H1 (cell line): ENCODE results near the gene SELENOK. TPM values are rescaled to one million over a fixed set of nuclear protein-coding genes. Genes with fewer than 3 reads are reported as not detected.

ENCODE experiments used
- CTCF ChIA-PET: fragments of 300-600 bp; sonication (Branson Sonifier 250); formaldehyde crosslinking; loops from one replicate; lab custom pipeline; 2021; ENCODE audit not compliant: partially characterized antibody; lab: Charles Lee
- POLR2A ChIA-PET: fragments of 300-600 bp; sonication (Branson Sonifier 250); formaldehyde crosslinking; loops from one replicate; lab custom pipeline; 2021; ENCODE audit warnings: inconsistent platforms; ENCODE audit not compliant: partially characterized antibody; lab: Charles Lee
- DNase-seq, 2 experiments: peaks; one replicate each; pipeline versions ENCODE4 v3.0.0 to v3.0.0-alpha.2; 2010 to 2022; ENCODE audit warnings: low spot score in 2 of 2, low read depth in 1 of 2, mixed read lengths in 1 of 2
- FAIRE-seq: peaks from 2 replicates; lab custom pipeline; 2011; peaks lifted over from hg19 to GRCh38; lab: Jason Lieb, UNC
- H2AFZ ChIP-seq: 2 replicates; pipeline ENCODE4 v1.8.1; 2012; ENCODE audit warnings: low read length, inconsistent platforms
- H2AK5ac ChIP-seq: 2 replicates; pipeline ENCODE4 v1.6.1; 2013; ENCODE audit warnings: low read depth, low read length
- H2BK120ac ChIP-seq: replicated peaks from 2 replicates; pipeline ENCODE3; 2013; ENCODE audit warnings: low read depth, low read length, inconsistent platforms
- H2BK12ac ChIP-seq: 2 replicates; pipeline ENCODE4 v1.6.1; 2013; ENCODE audit warnings: low read depth, low read length
- H2BK15ac ChIP-seq: 2 replicates; pipeline ENCODE4 v1.6.1; 2013; ENCODE audit warnings: low read length
- H2BK20ac ChIP-seq: 2 replicates; pipeline ENCODE4 v1.6.1; 2013; ENCODE audit warnings: low read length
- H2BK5ac ChIP-seq: 2 replicates; pipeline ENCODE4 v1.6.1; 2013; ENCODE audit warnings: low read depth, low read length
- H3K14ac ChIP-seq: 2 replicates; pipeline ENCODE4 v1.6.1; 2013; ENCODE audit warnings: inconsistent platforms; ENCODE audit not compliant: insufficient read length
- H3K18ac ChIP-seq: 2 replicates; pipeline ENCODE4 v1.6.1; 2013; ENCODE audit warnings: low read length; ENCODE audit errors: extremely low read depth
- H3K23ac ChIP-seq: 2 replicates; pipeline ENCODE4 v1.6.1; 2013; ENCODE audit warnings: inconsistent platforms; ENCODE audit not compliant: insufficient read length
- H3K23me2 ChIP-seq: 2 replicates; pipeline ENCODE4 v1.6.1; 2013; ENCODE audit warnings: low read depth, low read length
- H3K27ac ChIP-seq: 2 replicates; pipeline ENCODE4 v1.6.1; 2011; ENCODE audit warnings: low read depth, low read length, inconsistent platforms
- H3K27me3 ChIP-seq, 4 experiments: replicated peaks in 1 of 4; 1 replicate in 1 of 4; 2 replicates in 3 of 4; pipeline versions ENCODE4 v1.6.1 to v1.8.1; 2011 to 2013; ENCODE audit warnings: low read length in 3 of 4, mild to moderate bottlenecking in 3 of 4, inconsistent platforms in 2 of 4, mixed read lengths in 2 of 4, moderate library complexity in 1 of 4; ENCODE audit not compliant: control insufficient read depth in 3 of 4, insufficient read depth in 3 of 4; ENCODE audit errors: extremely low read depth in 1 of 4
- H3K36me3 ChIP-seq, 4 experiments: 2 replicates each; pipeline versions ENCODE4 v1.6.1 to v1.8.1; 2011 to 2013; ENCODE audit warnings: mild to moderate bottlenecking in 4 of 4, low read length in 3 of 4, moderate library complexity in 2 of 4, control low read depth in 1 of 4, inconsistent platforms in 1 of 4; ENCODE audit not compliant: insufficient read depth in 4 of 4, control insufficient read depth in 2 of 4
- H3K4ac ChIP-seq: replicated peaks from 2 replicates; pipeline ENCODE3; 2013; ENCODE audit warnings: low read length, low read depth, mixed read lengths, inconsistent platforms; ENCODE audit not compliant: insufficient read length
- H3K4me1 ChIP-seq, 4 experiments: replicated peaks in 1 of 4; 1 replicate in 1 of 4; 2 replicates in 3 of 4; pipeline versions ENCODE4 v1.6.1 to v1.8.1; 2011 to 2013; ENCODE audit warnings: low read length in 3 of 4, inconsistent platforms in 2 of 4, mixed read lengths in 1 of 4; ENCODE audit not compliant: insufficient read depth in 4 of 4, control insufficient read depth in 3 of 4
- H3K4me2 ChIP-seq, 2 experiments: 2 replicates each; pipeline versions ENCODE4 v1.6.1 to v1.8.1; 2011 to 2013; ENCODE audit warnings: low read depth in 2 of 2, low read length in 2 of 2, control low read depth in 1 of 2, inconsistent platforms in 1 of 2, mild to moderate bottlenecking in 1 of 2; ENCODE audit not compliant: insufficient read depth in 1 of 2
- H3K4me3 ChIP-seq, 4 experiments: fragments of 200-600, 300-600 bp in 1 of 4; sonication (generic), shearing (Covaris generic), sonication (Bioruptor Twin) in 1 of 4; 2 replicates each; pipeline versions ENCODE4 v1.5.1 to v1.8.1; 2011 to 2016; ENCODE audit warnings: low read length in 4 of 4, low read depth in 3 of 4, control low read depth in 2 of 4, inconsistent platforms in 2 of 4, mild to moderate bottlenecking in 2 of 4, mixed read lengths in 1 of 4, moderate library complexity in 1 of 4; ENCODE audit not compliant: insufficient read depth in 2 of 4; ENCODE audit errors: extremely low read depth in 1 of 4
- H3K56ac ChIP-seq: replicated peaks from 2 replicates; pipeline ENCODE3; 2013; ENCODE audit warnings: low read depth, mild to moderate bottlenecking, mixed read lengths, low read length, inconsistent platforms; ENCODE audit not compliant: insufficient read length
- H3K79me1 ChIP-seq: 2 replicates; pipeline ENCODE4 v1.6.1; 2013; ENCODE audit warnings: low read depth, low read length, control low read depth
- H3K79me2 ChIP-seq, 2 experiments: 2 replicates each; pipeline versions ENCODE4 v1.6.1 to v1.8.1; 2012 to 2013; ENCODE audit warnings: low read length in 2 of 2, mild to moderate bottlenecking in 2 of 2, inconsistent platforms in 1 of 2; ENCODE audit not compliant: insufficient read depth in 2 of 2, control insufficient read depth in 1 of 2
- H3K9ac ChIP-seq, 4 experiments: replicated peaks in 1 of 4; 1 replicate in 1 of 4; 2 replicates in 3 of 4; pipeline versions ENCODE4 v1.6.1 to v1.8.1; 2011 to 2013; ENCODE audit warnings: low read depth in 3 of 4, low read length in 3 of 4, control low read depth in 2 of 4, mild to moderate bottlenecking in 2 of 4, moderate library complexity in 2 of 4, inconsistent platforms in 1 of 4; ENCODE audit errors: extremely low read depth in 1 of 4
- H3K9me3 ChIP-seq, 2 experiments: 2 replicates each; pipeline versions ENCODE4 v1.6.1 to v1.8.1; 2012 to 2013; ENCODE audit warnings: mild to moderate bottlenecking in 2 of 2, moderate library complexity in 2 of 2, control low read depth in 1 of 2, inconsistent platforms in 1 of 2, low read depth in 1 of 2, low read length in 1 of 2, mixed read lengths in 1 of 2; ENCODE audit not compliant: insufficient read depth in 2 of 2
- H4K20me1 ChIP-seq, 2 experiments: replicated peaks in 1 of 2; 2 replicates each; pipeline versions ENCODE3 to v1.8.1; 2011 to 2013; ENCODE audit warnings: inconsistent platforms in 2 of 2, low read length in 2 of 2, mild to moderate bottlenecking in 1 of 2; ENCODE audit not compliant: insufficient read depth in 2 of 2, control insufficient read depth in 1 of 2
- H4K5ac ChIP-seq: 2 replicates; pipeline ENCODE4 v1.6.1; 2013; ENCODE audit warnings: low read length, low read depth, mixed read lengths, inconsistent platforms; ENCODE audit not compliant: insufficient read length
- H4K8ac ChIP-seq: 2 replicates; pipeline ENCODE4 v1.8.0; 2013; ENCODE audit warnings: mild to moderate bottlenecking, moderate library complexity, low read length, inconsistent platforms; ENCODE audit not compliant: insufficient read depth; ENCODE audit errors: extremely low read depth
- H4K91ac ChIP-seq: replicated peaks from 2 replicates; pipeline ENCODE3; 2013; ENCODE audit warnings: low read length, mixed read lengths, inconsistent platforms; ENCODE audit not compliant: insufficient read length
- CTCF ChIP-seq, 3 experiments: IDR thresholded peaks; 1 replicate in 2 of 3; 2 replicates in 1 of 3; pipeline versions ENCODE4 v1.5.1 to v1.6.1; 2011; ENCODE audit warnings: low read length in 3 of 3, mild to moderate bottlenecking in 3 of 3, inconsistent platforms in 2 of 3, low read depth in 1 of 3, moderate library complexity in 1 of 3; ENCODE audit not compliant: insufficient read depth in 1 of 3; ENCODE audit errors: control extremely low read depth in 1 of 3
- JUN ChIP-seq: IDR thresholded peaks from 2 replicates; pipeline ENCODE4 v1.6.1; 2011; ENCODE audit warnings: low read depth, mild to moderate bottlenecking, improper control_type of control experiment, low read length
- KDM1A ChIP-seq: fragments of 200-600, 300-600 bp; sonication (generic); IDR thresholded peaks from 2 replicates; pipeline ENCODE4 v1.7.1; 2016; ENCODE audit warnings: mild to moderate bottlenecking, low read length, borderline replicate concordance
- RBBP5 ChIP-seq: IDR thresholded peaks from 2 replicates; pipeline ENCODE4 v1.7.1; 2012; ENCODE audit warnings: low read depth, mild to moderate bottlenecking, inconsistent platforms, low read length, moderate library complexity, borderline replicate concordance
- SIX5 ChIP-seq: IDR thresholded peaks from 2 replicates; pipeline ENCODE4 v1.6.1; 2011; ENCODE audit warnings: mild to moderate bottlenecking, low read depth, low read length
- YY1 ChIP-seq: IDR thresholded peaks from 2 replicates; pipeline ENCODE4 v1.6.1; 2011; ENCODE audit warnings: low read depth, mild to moderate bottlenecking, low read length
- WGBS, 2 experiments: shearing (Covaris generic) in 1 of 2; methylation state at CpG; one replicate each; pipeline versions ENCODE4 v1.1.6 to v1.1.7; 2013 to 2015; ENCODE audit warnings: low lambda C conversion rate in 2 of 2, mixed read lengths in 2 of 2, inconsistent platforms in 1 of 2, low coverage in 1 of 2, missing lambda C conversion rate in 1 of 2; ENCODE audit not compliant: insufficient replicate concordance in 2 of 2, insufficient coverage in 1 of 2, insufficient read length in 1 of 2; ENCODE audit errors: extremely low coverage in 1 of 2, missing lambda C conversion rate in 1 of 2; 5-methylcytosine and 5-hydroxymethylcytosine counted together
- polyA plus RNA-seq, 7 experiments: library from polyadenylated mRNA; depleted of rRNA in 3 of 7; stranded (reverse) in 5 of 7; unstranded in 2 of 7; fragments of >200 nt in 5 of 7; fragments of 200-250 nt in 2 of 7; gene quantifications; 1 replicate in 5 of 7; 2 replicates in 1 of 7; 4 replicates in 1 of 7; pipeline versions ENCODE4 v1.2.1 to v1.2.3, GENCODE V29; 2011 to 2013; ENCODE audit warnings: missing spikeins in 2 of 7, mixed read lengths in 2 of 7
- total RNA-seq: library from RNA; stranded (reverse); fragmentation: NEBNext Ultra II Directional; extraction: Animal tissue kit (Norgen Biotek cat#: 25700); gene quantifications from 2 replicates; pipeline ENCODE4 v1.2.1, GENCODE V29; 2021

Gene SELENOK
- total and polyA plus RNA-seq, 2 of the 8 experiments (the other 6 are each of a cell fraction or from before 2014, with no cell fraction given) = 26.9 to 40.2 TPM

- peaks cover 10% of the 10 kb centered on the region for H3K23me2 ChIP-seq
- no peak overlapping the region for H3K23ac ChIP-seq
- no peak for DNase-seq
- ChIA-PET CTCF (interaction anchor here (0.6 to 3.5 kb wide), 12 partner anchors 10 to 490 kb away, joined by 3 to 23 read pairs (median 4); no protein-coding TSS in a partner anchor), POLR2A (interaction anchor here (0.8 to 1.9 kb wide), 4 partner anchors 14 to 21 kb away, joined by 3 to 6 read pairs (median 4); no protein-coding TSS in a partner anchor)
- no peak overlapping the region for H2BK120ac ChIP-seq
- H2BK12ac ChIP-seq = peak overlapping the region; percentile 64; the same call in 1 of the 2 replicates
- peaks cover 0 to 3% of the 10 kb centered on the region in 2 experiments; a peak in 1 of 4 replicates for H3K79me2 ChIP-seq
- TF ChIP-seq KDM1A (no peak), YY1 (no peak), RBBP5 (no peak), JUN (no peak), SIX5 (no peak), CTCF (IDR thresholded peaks at IDR 0.05; ENCODE audit: control extremely low read depth in 1 of 3, insufficient read depth in 1 of 3, low read depth in 1 of 3, low read length in 3 of 3) (no peak)
- no peak overlapping the region for H4K5ac ChIP-seq
- H3K14ac ChIP-seq = no peak overlapping the region
- no peak overlapping the region for H3K4ac ChIP-seq
- H3K27me3 ChIP-seq = peaks cover 3 to 16% (median 9%) of the 10 kb centered on the region in 4 experiments
- H2AFZ ChIP-seq = no peak overlapping the region
- no peak overlapping the region for H2BK15ac ChIP-seq
- peak overlapping the region; percentile 69 to 90; a peak in 3 of 4 replicates for H3K4me2 ChIP-seq
- H2BK20ac ChIP-seq = 0 out of 2 replicates have a peak overlapping the region, but pooled peaks have one; percentile 17
- no peak for FAIRE-seq
- no peak overlapping the region for H2BK5ac ChIP-seq
- H3K56ac ChIP-seq = no peak overlapping the region
- H3K36me3 ChIP-seq = no peaks in the 10 kb centered on the region; a peak in 1 of 8 replicates
- peak overlapping the region; percentile 74 for H4K8ac ChIP-seq
- peaks cover 0 to 3% of the 10 kb centered on the region in 2 experiments for H4K20me1 ChIP-seq
- peak overlapping the region; percentile 63 for H4K91ac ChIP-seq
- H2AK5ac ChIP-seq = no peak overlapping the region
- no peak overlapping the region for H3K27ac ChIP-seq
- no peaks in the 10 kb centered on the region for H3K9me3 ChIP-seq
- peak overlapping the region in 2 of 4 experiments; percentile 75 to 79; a peak in 2 of 8 replicates for H3K4me3 ChIP-seq
- no peak overlapping the region for H3K18ac ChIP-seq
- no peak overlapping the region; a peak in 2 of 7 replicates for H3K9ac ChIP-seq
- WGBS, 2 experiments = 91% methylated on average over 9 of the region's 9 CpGs; no CpG with 5 or more reads in 1 of the 2 experiments
- H3K79me1 ChIP-seq = peaks cover 12% of the 10 kb centered on the region
- H3K4me1 ChIP-seq = peaks cover 19 to 30% (median 22%) of the 10 kb centered on the region in 4 experiments
Measured at GRCh38 chr3:53844262-53845102, 47.2 kb downstream of the SELENOK start.
